Breast epithelium (tissue), 3 donors: ENCODE measurements around the gene THSD4.

Source experiments
- CTCF ChIP-seq, 3 donors: fragments of 450-650 bp; IDR thresholded peaks; one replicate each; pipeline ENCODE4 v1.5.1; 2016 to 2017; ENCODE audit warnings: antibody characterized with exemption in 3 of 3, mild to moderate bottlenecking in 3 of 3, moderate library complexity in 3 of 3
- POLR2A ChIP-seq: fragments of 450-650 bp; IDR thresholded peaks from one replicate; pipeline ENCODE4 v1.6.1; 2016; ENCODE audit warnings: antibody characterized with exemption, mild to moderate bottlenecking, moderate library complexity
- POLR2AphosphoS5 ChIP-seq, 3 donors: sonication (generic); formaldehyde crosslinking; IDR thresholded peaks; one replicate each; pipeline ENCODE4 v1.6.1; 2017; ENCODE audit warnings: antibody characterized with exemption in 3 of 3

GRCh38 chr15:71392861-71393283 lies 277.6 kb downstream of the THSD4 start:
- TF ChIP-seq POLR2A (no peak), CTCF (IDR thresholded peaks at IDR 0.05) (no peak), POLR2AphosphoS5 (IDR thresholded peaks at IDR 0.05) (no peak)
